ENCODE measurements around the gene DZIP1L.

DZIP1L gene

DNA sequence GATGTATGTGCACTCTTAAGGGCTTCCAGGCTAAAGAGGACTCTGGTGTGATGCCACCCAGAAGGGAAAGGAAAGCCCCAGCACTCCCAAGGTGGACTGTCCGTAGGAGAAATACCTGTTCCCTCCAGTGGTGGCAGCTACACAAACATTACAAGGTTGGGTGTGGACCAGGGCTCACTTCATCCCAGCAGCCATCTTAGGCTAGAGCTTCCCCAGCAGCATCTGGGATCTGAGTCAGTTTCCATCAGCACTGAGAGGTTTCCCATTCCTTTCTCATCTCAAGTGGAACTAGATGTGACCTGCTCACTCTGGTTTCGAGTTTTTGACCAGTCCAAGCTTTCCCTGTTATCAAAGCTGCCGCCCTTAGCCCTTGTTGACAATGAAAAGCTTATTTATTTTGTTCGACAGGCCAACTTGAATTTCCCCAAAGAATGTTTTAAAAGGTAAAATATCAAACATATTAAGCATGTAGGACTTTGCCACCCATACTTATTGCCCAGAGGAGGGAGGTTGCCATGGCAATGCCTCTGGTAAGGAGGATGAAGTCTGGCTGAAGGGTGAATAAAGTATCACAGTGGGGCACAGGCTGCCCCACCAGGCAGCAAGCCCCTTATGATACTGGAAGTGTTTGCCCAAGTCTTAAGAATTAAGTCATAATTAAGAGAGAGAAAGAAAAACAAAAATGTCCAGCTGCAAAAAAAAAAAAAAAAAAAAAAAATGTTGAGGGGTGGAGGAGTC is 76.5 kb downstream of the DZIP1L start:
- DNase-seq (ENCODE audit: low read depth in 4 of 4, low spot score in 1 of 4) = no peak

DNA sequence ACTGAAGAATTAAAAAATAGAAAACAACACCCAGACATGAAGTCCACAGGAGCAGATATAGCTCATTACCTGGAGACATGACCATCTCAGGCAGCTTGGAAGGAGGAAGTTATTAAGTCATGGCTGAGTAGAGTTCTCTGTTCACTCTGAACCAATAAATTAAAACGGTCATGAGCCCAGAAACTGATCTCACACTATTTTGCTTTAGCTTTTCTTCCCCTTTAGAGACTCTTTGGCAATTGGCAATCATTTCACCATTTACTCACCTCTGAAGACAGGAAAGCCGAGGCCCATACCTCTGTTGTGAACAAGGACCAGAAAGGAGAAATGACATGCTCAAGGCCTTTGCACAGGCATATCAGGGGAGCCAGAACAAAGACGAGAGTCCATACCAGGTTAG is 78.8 kb downstream of the DZIP1L start:
- DNase-seq (ENCODE audit: low read depth in 4 of 4, low spot score in 1 of 4) = no peak

DNA sequence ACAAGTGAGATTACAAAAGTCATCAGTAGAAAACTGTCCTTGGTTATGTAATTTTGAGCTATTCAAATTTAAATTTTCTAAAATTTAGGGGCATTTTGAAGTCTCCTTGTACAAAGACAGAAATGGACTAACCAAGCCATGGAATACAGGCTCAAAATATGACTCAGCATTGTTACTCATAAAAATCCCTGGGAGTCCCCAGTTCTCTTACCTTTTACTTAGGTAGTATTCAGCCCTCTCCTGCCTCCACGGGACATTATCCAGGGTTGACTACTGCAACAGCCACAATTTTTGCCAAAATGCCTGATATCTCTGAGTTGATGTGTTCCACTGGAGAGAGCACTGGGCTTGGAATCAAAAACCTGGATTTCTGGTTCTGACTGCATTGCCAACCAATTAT is 80.5 kb downstream of the DZIP1L start:
- DNase-seq (ENCODE audit: low read depth in 4 of 4, low spot score in 1 of 4) = no peak

DNA sequence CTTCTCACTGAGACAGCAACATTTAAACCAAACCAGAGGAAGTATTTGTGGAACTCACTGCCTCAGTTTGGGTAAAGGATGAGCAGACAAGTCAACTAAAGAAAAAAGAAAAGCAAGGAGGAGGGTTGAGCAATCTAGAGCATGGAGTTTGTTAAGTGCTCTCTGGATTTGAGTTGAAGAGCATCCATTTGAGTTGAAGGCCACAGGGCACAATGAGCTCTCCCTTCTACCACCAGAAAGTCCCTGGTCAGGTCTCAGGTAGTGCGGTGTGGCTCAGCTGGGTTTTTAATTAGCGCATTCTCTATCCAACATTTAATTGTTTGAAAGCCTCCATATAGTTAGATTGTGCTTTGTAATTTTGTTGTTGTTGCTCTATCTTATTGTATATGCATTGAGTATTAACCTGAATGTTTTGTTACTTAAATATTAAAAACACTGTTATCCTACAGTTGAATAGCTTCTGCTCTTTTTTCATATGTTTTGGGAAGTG is 82.2 kb downstream of the DZIP1L start:
- no peak for DNase-seq (ENCODE audit: low read depth in 4 of 4, low spot score in 1 of 4)

DNA sequence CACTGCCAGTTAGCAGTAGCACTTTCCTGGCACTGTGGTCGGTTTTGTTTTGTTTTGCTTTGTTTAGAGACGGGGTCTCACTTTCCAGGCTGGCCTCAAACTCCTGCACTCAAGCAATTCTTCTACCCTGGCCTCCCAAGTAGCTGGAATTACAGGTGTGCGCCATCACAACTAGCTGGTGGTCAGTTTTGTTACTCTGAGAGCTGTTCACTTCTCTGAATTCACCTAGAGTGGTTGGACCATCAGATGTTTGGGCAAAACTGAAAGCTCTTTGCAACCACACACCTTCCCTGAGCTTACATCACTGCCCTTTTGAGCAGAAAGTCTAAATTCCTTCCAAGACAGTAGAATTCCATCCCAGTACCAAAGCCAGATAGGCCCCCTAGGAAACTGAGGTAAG is 82.8 kb downstream of the DZIP1L start:
- no peak for DNase-seq (ENCODE audit: low read depth in 4 of 4, low spot score in 1 of 4)

DNA sequence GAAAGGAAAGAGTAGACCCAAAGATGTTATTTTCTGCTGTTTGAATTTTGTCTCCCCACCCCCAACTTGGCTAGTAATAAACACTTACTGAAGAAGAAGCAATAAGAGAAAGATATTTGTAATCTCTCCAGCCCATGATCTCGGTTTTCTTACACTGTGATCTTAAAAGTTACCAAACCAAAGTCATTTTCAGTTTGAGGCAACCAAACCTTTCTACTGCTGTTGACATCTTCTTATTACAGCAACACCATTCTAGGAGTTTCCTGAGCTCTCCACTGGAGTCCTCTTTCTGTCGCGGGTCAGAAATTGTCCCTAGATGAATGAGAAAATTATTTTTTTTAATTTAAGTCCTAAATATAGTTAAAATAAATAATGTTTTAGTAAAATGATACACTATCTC is 83.9 kb downstream of the DZIP1L start:
- no peak for DNase-seq (ENCODE audit: low read depth in 4 of 4, low spot score in 1 of 4)

GRCh38 chr3:138030734-138031280 is 84.6 kb downstream of the DZIP1L start:
- no peak for DNase-seq (ENCODE audit: low read depth in 4 of 4, low spot score in 1 of 4)

DNA sequence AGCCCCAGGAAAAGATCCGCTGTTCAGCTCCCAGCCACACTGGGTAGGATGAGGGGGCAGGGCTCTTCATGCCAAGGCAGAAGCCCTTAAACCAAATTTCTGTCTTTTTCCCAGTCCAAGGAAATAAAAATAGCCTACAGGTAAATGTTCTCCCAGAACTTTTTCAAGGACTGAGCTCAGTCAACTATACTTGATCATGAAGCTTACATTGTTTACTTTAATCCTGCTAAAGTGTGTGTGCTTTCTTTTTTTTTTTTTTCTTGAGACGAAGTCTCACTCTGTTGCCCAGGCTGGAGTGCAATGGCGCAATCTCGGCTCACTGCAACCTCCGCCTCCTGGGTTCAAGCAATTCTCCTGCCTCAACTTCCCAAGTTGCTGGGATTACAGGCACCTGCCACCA is 87.6 kb downstream of the DZIP1L start:
- no peak for DNase-seq (ENCODE audit: low read depth in 4 of 4, low spot score in 1 of 4)

DNA sequence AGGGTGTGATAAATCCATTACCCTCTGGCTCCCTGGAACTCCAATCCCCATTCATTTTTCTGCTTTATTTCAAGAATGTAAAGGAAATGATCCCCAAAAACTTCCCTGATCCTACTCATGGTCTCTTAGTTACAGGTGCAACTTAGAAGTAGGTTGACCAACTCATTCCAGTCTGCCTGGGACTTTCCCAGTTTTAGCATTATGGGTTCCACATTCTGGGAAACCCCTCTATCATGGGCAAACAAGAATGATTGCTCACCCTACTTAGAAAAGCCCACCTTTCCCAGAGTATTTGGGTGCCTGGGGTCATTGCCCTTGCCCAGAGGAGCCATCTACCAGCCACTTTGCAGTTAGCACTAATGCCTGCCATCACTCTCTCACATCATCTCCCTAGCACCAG is 89.9 kb downstream of the DZIP1L start:
- DNase-seq (ENCODE audit: low read depth in 4 of 4, low spot score in 1 of 4) = no peak

GRCh38 chr3:138023754-138024153 is 91.7 kb downstream of the DZIP1L start:
- DNase-seq (ENCODE audit: low read depth in 4 of 4, low spot score in 1 of 4) = no peak

GRCh38 chr3:138019281-138020069 is 95.9 kb downstream of the DZIP1L start:
- DNase-seq (ENCODE audit: low read depth in 4 of 4, low spot score in 1 of 4) = no peak

DNA sequence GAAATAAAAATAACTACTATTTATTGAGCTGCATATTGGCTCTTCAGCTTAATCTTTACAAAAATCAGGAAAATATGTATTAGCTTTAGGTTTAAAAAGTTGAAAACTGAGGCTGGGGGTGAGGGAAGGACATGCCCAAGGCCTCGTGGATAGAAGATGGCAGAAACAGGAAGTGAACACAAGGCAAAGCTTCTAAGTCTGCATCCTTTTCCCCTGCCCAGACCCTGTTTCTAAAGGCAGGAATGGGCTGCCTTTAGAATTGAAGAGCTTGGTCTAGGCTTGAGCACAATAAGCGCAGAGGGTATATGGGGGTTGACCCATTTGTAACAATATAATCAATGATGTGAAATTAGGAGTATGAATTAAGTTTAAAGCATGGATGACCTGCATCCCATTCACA is 99.3 kb downstream of the DZIP1L start:
- no peak for DNase-seq (ENCODE audit: low read depth in 4 of 4, low spot score in 1 of 4)

- DNase-seq (ENCODE audit: low read depth in 4 of 4, low spot score in 1 of 4) = no peak
Observed at GRCh38 chr3:138012526-138012925, 102.9 kb downstream of the DZIP1L start.

All from stimulated activated CD4-positive, alpha-beta T cell treated with anti-CD3 and anti-CD28 coated beads, Interleukin-1b, Interleukin-23, amount 100 ng/mL, for 24 hours (primary cell).